Vagina (tissue), 2 donors: ENCODE results near the gene TST. TPM values are rescaled to one million over a fixed set of nuclear protein-coding genes. Genes with fewer than 3 reads are reported as not detected.

Source experiments
- DNase-seq, 2 donors: peaks; one replicate each; pipeline ENCODE4 v3.0.0-alpha.2; 2017; ENCODE audit errors: extremely low spot score in 2 of 2
- H3K27ac ChIP-seq: fragments of 200-600 bp; sonication (generic); one replicate; pipeline ENCODE4 v1.5.1; 2019
- H3K27me3 ChIP-seq: fragments of 200-600 bp; sonication (generic); one replicate; pipeline ENCODE4 v1.5.1; 2019
- H3K36me3 ChIP-seq, 2 donors: fragments of 200-600 bp; sonication (generic); one replicate each; pipeline ENCODE4 v1.5.1; 2017 to 2019
- H3K4me1 ChIP-seq: fragments of 200-600 bp; sonication (generic); one replicate; pipeline ENCODE4 v1.5.1; 2019
- H3K4me3 ChIP-seq, 2 donors: fragments of 200-600 bp; sonication (generic); 1 replicate in 1 of 2; 2 replicates in 1 of 2; pipeline ENCODE4 v1.5.1; 2016 to 2019
- H3K9me3 ChIP-seq: fragments of 200-600 bp; sonication (generic); one replicate; pipeline ENCODE4 v1.5.1; 2019
- POLR2A ChIP-seq, 2 donors: fragments of 450-650 bp; IDR thresholded peaks; one replicate each; pipeline ENCODE4 v1.6.1; 2017; ENCODE audit warnings: antibody characterized with exemption in 2 of 2, mild to moderate bottlenecking in 2 of 2, moderate library complexity in 2 of 2
- POLR2AphosphoS5 ChIP-seq, 2 donors: sonication (generic); formaldehyde crosslinking; IDR thresholded peaks; one replicate each; pipeline ENCODE4 v1.9.0; 2017; ENCODE audit warnings: antibody characterized with exemption in 2 of 2, mild to moderate bottlenecking in 2 of 2, low read depth in 1 of 2; ENCODE audit not compliant: insufficient read depth in 1 of 2
- intact Hi-C: fragments of 100-400 bp; cut with DNase I; formaldehyde crosslinking; loops from one replicate; pipeline ENCODE4 v1.15.1; 2023
- total RNA-seq: library from RNA; depleted of rRNA; stranded (reverse); fragments of >200 nt; gene quantifications from one replicate; pipeline ENCODE4 v1.2.3, GENCODE V29; 2016
- TF ChIP-seq, protein P1 (sequence below), 3 experiments: fragments of 450-650 bp in 2 of 3; fragments of 200-600 bp in 1 of 3; sonication (generic) in 1 of 3; IDR thresholded peaks; one replicate each; pipeline ENCODE4 v1.5.1; 2017 to 2019; ENCODE audit warnings: antibody characterized with exemption in 3 of 3, mild to moderate bottlenecking in 2 of 3, moderate library complexity in 2 of 3

Gene TST
- total RNA-seq, 1 donor from 2014 or later = 50.8 TPM

DNA sequence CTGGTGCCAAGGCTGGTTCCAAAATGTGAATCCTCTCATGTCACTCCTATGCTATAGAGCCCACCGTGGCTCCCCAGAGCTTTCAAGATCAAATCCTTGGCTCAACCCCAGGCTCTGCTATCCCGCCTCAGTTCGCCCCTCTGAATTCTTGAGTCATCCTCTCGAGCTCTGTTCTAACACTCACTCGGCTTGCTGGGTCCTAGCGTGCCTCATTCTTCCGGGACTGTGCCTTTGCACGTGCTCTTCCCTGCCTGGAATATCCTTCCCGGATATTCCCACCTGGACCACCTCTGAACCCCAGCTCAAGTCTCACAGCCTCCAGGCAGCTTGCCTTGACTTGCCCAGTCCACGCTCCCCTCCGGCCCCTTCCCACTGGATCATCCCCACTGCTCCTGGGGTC is 45.3 kb upstream of the TST start:
- Histone ChIP-seq H3K9me3 (no peaks in the 10 kb centered on the region), H3K4me1 (no peaks in the 10 kb centered on the region), H3K4me3 (no peak overlapping the region), H3K27me3 (peaks cover 8% of the 10 kb centered on the region), H3K27ac (no peak overlapping the region), H3K36me3 (peaks cover 0 to 7% of the 10 kb centered on the region in 2 donors)
- DNase-seq = no peak
- no peak for TF ChIP-seq POLR2A (IDR thresholded peaks at IDR 0.05)
- TF ChIP-seq, protein P1, sequence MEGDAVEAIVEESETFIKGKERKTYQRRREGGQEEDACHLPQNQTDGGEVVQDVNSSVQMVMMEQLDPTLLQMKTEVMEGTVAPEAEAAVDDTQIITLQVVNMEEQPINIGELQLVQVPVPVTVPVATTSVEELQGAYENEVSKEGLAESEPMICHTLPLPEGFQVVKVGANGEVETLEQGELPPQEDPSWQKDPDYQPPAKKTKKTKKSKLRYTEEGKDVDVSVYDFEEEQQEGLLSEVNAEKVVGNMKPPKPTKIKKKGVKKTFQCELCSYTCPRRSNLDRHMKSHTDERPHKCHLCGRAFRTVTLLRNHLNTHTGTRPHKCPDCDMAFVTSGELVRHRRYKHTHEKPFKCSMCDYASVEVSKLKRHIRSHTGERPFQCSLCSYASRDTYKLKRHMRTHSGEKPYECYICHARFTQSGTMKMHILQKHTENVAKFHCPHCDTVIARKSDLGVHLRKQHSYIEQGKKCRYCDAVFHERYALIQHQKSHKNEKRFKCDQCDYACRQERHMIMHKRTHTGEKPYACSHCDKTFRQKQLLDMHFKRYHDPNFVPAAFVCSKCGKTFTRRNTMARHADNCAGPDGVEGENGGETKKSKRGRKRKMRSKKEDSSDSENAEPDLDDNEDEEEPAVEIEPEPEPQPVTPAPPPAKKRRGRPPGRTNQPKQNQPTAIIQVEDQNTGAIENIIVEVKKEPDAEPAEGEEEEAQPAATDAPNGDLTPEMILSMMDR (IDR thresholded peaks at IDR 0.05) = no peak
- TF ChIP-seq POLR2AphosphoS5 (IDR thresholded peaks at IDR 0.05; ENCODE audit: insufficient read depth in 1 of 2, low read depth in 1 of 2) = no peak
- intact Hi-C loops = no loop called here

DNA sequence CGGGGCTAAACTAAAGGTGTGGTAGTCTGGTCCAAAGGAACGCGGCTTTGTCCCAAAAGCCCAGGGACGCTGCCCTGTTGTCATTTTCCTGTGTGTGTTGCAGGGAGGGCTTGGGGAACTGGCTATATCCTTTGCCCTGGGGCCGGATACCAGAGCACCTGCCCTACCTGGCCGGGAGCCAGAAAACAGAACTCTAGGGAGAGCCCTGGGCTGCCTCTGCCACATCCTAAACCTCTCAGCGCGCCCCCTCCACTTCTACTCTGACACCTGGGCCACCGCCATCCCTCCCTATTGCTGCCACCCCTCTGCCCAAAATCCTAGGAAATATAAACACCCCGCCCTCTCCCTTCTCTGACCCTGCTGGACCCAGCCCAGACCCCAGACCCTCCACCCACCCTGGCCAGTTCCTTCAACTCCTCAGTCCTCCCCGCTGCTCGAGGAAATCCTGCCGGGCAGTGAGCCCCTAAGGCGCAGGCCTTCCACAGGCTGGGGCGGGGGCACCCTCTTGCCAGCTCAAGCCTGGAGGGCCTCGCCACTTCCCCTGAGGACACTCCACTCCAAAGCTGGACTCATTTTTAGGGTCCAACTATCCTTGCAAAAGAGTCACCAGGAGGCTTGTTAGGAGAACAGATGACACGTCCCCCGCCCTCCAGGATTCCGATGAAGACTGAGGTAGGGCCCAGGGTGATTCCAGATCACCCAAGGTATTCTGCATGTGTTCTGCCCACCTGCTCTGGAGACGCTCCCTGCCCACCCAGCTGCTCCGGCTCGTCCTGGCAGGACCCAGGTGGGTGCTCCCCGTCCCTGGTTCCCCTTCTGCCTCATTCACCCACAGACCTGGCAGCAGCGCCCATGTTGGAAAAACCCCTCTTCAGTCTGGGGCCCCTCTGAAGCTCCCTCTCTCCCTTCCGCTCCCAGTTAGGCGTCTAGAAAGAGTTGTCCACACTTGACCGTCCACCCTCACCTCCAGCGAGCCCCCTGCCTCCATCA is 44.5 kb upstream of the TST start:
- Histone ChIP-seq H3K4me3 (no peak overlapping the region), H3K4me1 (no peaks in the 10 kb centered on the region), H3K36me3 (peaks cover 0 to 10% of the 10 kb centered on the region in 2 donors), H3K27ac (no peak overlapping the region), H3K9me3 (no peaks in the 10 kb centered on the region), H3K27me3 (no peaks in the 10 kb centered on the region)
- intact Hi-C loops = no loop called here
- DNase-seq = no peak
- TF ChIP-seq POLR2AphosphoS5 (IDR thresholded peaks at IDR 0.05; ENCODE audit: insufficient read depth in 1 of 2, low read depth in 1 of 2) (no peak), POLR2A (IDR thresholded peaks at IDR 0.05) (no peak)
- TF ChIP-seq, protein P1 (IDR thresholded peaks at IDR 0.05) = no peak

DNA sequence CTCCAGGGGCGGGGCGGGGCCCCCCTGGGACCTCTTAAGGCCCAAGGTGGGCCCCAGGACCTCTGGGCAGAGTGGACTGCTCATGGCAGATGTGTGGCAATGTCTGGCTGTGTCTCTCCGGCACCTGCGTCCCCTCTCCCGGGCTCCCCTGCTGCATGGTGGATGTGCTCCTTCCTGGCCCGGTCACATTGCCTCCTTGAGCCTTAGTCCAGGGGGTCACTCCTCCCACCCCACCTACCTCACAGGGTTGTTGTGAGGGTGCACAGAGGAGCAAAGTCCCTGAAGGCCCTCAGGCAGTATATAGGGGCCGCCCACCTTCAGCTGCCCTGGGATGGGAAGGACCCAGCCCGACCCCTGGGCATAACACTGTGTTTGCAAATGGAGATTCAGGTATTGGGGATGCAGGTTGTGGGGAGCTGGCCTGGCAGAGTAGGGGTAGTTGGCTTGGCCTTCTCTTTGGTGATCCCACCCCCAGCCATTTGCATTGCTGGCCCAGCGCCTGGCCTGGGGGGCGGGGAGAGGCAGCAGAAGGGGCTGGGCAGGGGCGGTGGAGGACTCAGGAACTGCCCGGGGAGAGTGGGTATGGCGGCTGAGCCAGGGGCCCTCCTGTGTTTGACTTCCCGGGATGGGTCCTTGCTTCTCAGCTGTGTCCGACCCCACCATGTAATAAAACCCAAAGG is 43.6 kb upstream of the TST start:
- H3K27ac ChIP-seq = no peak overlapping the region
- intact Hi-C loops = no loop called here
- H3K4me3 ChIP-seq = no peak overlapping the region
- no peaks in the 10 kb centered on the region for H3K9me3 ChIP-seq
- H3K27me3 ChIP-seq = no peaks in the 10 kb centered on the region
- no peak for DNase-seq
- TF ChIP-seq POLR2A (IDR thresholded peaks at IDR 0.05) = no peak
- TF ChIP-seq, protein P1 (IDR thresholded peaks at IDR 0.05) = no peak
- TF ChIP-seq POLR2AphosphoS5 (IDR thresholded peaks at IDR 0.05; ENCODE audit: insufficient read depth in 1 of 2, low read depth in 1 of 2) = no peak
- peaks cover 0 to 15% of the 10 kb centered on the region in 2 donors for H3K36me3 ChIP-seq
- no peaks in the 10 kb centered on the region for H3K4me1 ChIP-seq

DNA sequence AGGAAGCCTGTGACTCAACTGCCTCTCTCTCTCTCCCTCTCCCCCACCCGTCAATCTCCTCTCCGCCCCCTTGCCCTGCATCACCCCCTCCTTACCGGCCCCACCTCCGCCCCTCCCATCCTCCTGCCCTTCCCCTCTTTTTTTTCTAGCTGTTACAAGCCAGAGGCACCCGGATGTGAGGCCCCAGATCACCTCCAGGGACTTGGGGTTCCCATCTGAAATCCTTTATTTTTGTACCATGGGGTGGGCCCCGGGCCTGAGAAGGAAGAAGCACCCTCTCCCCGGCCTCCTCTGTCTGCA is 43.1 kb upstream of the TST start:
- intact Hi-C loops = no loop called here
- Histone ChIP-seq H3K36me3 (peaks cover 0 to 18% of the 10 kb centered on the region in 2 donors), H3K27me3 (no peaks in the 10 kb centered on the region), H3K4me1 (no peaks in the 10 kb centered on the region), H3K27ac (no peak overlapping the region), H3K9me3 (no peaks in the 10 kb centered on the region), H3K4me3 (no peak overlapping the region)
- no peak for DNase-seq
- TF ChIP-seq POLR2A (IDR thresholded peaks at IDR 0.05) = no peak
- TF ChIP-seq, protein P1 (IDR thresholded peaks at IDR 0.05) = no peak
- TF ChIP-seq POLR2AphosphoS5 (IDR thresholded peaks at IDR 0.05; ENCODE audit: insufficient read depth in 1 of 2, low read depth in 1 of 2) = no peak
